Urinary bladder (tissue), 4 donors: ENCODE results near the gene SUV39H2. TPM values are rescaled to one million over a fixed set of nuclear protein-coding genes. Genes with fewer than 3 reads are reported as not detected.
"Not testable (repeated sequence)": the region's sequence is repeated elsewhere in the genome, so short reads cannot be mapped to it uniquely, and the experiment has no call there.

Source experiments
- DNase-seq: peaks from one replicate; pipeline ENCODE4 v3.0.0-alpha.2; 2015; ENCODE audit errors: extremely low spot score
- H3K27ac ChIP-seq: one replicate; pipeline ENCODE4 v1.5.1; 2013; ENCODE audit warnings: low read depth, mild to moderate bottlenecking, moderate library complexity
- H3K36me3 ChIP-seq: one replicate; pipeline ENCODE4 v1.6.1; 2013; ENCODE audit warnings: mild to moderate bottlenecking, moderate library complexity; ENCODE audit not compliant: insufficient read depth
- H3K4me1 ChIP-seq: one replicate; pipeline ENCODE4 v1.6.1; 2013; ENCODE audit warnings: mild to moderate bottlenecking, moderate library complexity; ENCODE audit not compliant: insufficient read depth
- H3K4me3 ChIP-seq: one replicate; pipeline ENCODE4 v1.5.1; 2013; ENCODE audit warnings: low read depth, low read length
- WGBS: extraction: QIAGEN DNeasy Blood & Tissue Kit; methylation state at CpG from one replicate; pipeline ENCODE4 v1.1.7; 2013; 5-methylcytosine and 5-hydroxymethylcytosine counted together
- polyA plus RNA-seq: library from polyadenylated mRNA; stranded (reverse); fragments of 200-250 nt; gene quantifications from one replicate; pipeline ENCODE4 v1.2.3, GENCODE V29; 2013
- total RNA-seq: library from RNA; depleted of rRNA; stranded (reverse); fragments of >200 nt; gene quantifications from one replicate; pipeline ENCODE4 v1.2.3, GENCODE V29; 2014
- donor health status: healthy with polysubstance abuse.
- donor health status: healthy.

The SUV39H2 gene
- total and polyA plus RNA-seq, 2 donors = 5.1 to 24.0 TPM

DNA sequence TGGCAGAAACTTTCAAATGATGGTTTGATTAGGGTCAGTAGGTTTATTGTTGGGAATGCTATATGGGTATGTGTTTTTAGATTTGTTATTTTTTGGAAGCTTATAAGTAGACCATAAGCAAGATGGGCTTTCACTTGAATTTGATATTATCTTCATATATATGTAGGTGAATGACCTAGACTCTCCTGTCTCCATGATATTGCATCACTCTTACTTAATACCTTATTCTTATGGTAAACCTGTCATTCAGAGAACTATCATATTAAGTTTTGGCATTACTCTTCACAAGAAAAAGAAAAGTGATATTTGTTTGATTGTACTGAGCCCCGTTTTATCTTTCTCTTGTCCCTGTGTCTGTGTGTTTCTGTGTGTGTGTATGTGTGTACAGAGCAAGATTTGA lies 23.2 kb upstream of the SUV39H2 start:
- Histone ChIP-seq H3K4me3 (no peak overlapping the region), H3K4me1 (no peaks in the 10 kb centered on the region), H3K36me3 (peaks cover 2% of the 10 kb centered on the region), H3K27ac (no peak overlapping the region)
- DNase-seq = no peak
- 98% methylated on average over 1 of the region's 1 CpG for WGBS

DNA sequence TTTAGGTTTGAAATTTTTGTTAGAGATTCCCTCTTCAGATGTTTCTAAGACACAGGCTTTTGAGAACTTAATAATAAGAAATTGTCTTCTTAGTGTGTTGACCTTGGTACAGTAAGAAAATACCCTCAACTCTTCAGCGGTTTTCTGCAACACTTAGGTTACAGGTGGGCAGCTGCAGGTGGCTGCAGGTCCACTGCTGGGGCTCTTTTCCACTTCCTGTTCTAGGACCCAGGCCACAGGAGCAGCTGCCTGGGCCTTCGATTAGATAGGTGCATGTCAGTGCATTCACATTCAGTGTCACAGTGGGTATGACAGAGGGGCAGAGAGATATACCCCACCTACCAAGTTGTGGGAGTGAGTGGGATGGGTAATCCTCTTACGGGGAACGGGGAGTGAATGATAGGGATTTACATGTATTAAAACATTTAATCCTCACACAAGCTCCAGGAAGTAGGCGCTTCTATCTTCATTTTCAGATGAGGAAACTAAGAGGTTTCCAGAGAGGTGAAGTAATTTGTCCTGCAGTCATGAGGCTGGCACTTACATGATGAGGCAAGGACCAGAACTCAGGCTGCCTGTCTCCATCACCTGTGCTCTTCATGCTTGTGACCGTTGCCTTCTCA lies 20.2 kb upstream of the SUV39H2 start:
- no peaks in the 10 kb centered on the region for H3K4me1 ChIP-seq
- 95% methylated on average over 6 of the region's 6 CpGs for WGBS
- DNase-seq = no peak
- H3K36me3 ChIP-seq = peaks cover 2% of the 10 kb centered on the region
- H3K4me3 ChIP-seq = no peak overlapping the region
- no peak overlapping the region for H3K27ac ChIP-seq

DNA sequence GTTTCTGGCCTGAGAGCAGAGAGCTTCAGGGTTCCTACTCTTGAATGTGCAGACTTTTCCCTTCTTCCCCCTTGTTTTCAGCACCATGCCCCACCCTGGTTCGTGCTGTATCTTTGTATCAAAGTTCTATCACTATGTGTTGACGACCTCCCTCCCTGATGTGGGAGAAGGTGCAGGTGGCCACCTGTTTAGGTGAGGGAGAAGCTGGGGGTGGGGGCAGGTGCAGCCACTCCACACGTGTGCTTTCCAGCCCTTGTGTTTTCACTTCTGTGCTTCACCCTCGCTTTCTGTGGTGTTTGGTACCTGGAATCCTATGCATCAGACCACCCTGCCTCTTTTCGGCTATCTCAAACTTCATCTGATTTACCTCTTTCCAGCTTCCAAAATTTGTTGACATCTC lies 19.6 kb upstream of the SUV39H2 start:
- H3K36me3 ChIP-seq = peaks cover 5% of the 10 kb centered on the region
- WGBS = 85% methylated on average over 5 of the region's 5 CpGs

GRCh38 chr10:14859775-14860174 lies 18.9 kb upstream of the SUV39H2 start:
- no peak for DNase-seq
- H3K4me3 ChIP-seq = no peak overlapping the region
- no peak overlapping the region for H3K27ac ChIP-seq
- peaks cover 5% of the 10 kb centered on the region for H3K36me3 ChIP-seq
- H3K4me1 ChIP-seq = no peaks in the 10 kb centered on the region

More for the DNA sequence above, 19.6 kb upstream of the SUV39H2 start:
- Histone ChIP-seq H3K4me3 (no peak overlapping the region), H3K27ac (no peak overlapping the region), H3K4me1 (no peaks in the 10 kb centered on the region)
- DNase-seq = no peak

DNA sequence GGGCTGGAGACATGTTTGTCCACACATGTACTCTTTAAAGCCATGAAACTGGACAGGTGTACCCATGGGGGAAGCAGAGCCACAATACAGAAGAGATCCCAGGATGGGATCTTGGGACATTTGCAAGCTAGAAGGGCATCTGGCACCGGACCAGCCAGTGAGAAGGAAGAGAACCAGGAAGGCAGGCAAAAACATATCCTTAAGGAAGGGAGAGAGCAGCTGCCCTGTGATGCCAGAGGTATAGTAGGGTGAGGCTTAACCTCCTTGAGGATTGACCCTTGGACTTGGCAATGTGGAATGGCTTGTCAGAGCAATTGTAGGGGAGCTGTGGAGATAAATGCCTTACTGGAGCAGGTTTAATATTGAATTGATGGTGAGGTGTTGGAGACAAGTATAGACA lies 17.9 kb upstream of the SUV39H2 start:
- H3K36me3 ChIP-seq = peaks cover 5% of the 10 kb centered on the region
- WGBS = 93% methylated on average over 1 of the region's 1 CpG
- DNase-seq = no peak

DNA sequence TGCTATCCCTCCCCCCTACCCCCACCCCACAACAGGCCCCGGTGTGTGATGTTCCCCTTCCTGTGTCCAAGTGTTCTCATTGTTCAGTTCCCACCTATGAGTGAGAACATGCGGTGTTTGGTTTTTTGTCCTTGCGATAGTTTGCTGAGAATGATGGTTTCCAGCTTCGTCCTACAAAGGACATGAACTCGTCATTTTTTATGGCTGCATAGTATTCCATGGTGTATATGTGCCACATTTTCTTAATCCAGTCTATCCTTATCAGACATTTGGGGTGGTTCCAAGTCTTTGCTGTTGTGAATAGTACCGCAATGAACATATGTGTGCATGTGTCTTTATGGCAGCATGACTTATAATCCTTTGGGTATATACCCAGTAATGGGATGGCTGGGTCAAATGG lies 14.2 kb upstream of the SUV39H2 start:
- H3K4me1 ChIP-seq, H3K36me3 ChIP-seq, DNase-seq, H3K27ac ChIP-seq, H3K4me3 ChIP-seq: not testable (repeated sequence)
- WGBS = 98% methylated on average over 6 of the region's 6 CpGs

More for the DNA sequence above, 17.9 kb upstream of the SUV39H2 start:
- Histone ChIP-seq H3K4me3 (no peak overlapping the region), H3K4me1 (no peaks in the 10 kb centered on the region), H3K27ac (no peak overlapping the region)

DNA sequence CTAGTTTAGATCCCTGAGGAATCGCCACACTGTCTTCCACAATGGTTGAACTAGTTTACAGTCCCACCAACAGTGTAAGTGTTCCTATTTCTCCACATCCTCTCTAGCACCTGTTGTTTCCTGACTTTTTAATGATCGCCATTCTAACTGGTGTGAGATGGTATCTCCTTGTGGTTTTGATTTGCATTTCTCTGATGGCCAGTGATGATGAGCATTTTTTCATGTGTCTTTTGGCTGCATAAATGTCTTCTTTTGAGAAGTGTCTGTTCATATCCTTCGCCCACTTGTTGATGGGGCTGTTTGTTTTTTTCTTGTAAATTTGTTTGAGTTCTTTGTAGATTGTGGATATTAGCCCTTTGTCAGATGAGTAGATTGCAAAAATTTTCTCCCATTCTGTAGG lies 13.8 kb upstream of the SUV39H2 start:
- H3K36me3 ChIP-seq, DNase-seq, H3K4me1 ChIP-seq, H3K27ac ChIP-seq, H3K4me3 ChIP-seq: not testable (repeated sequence)
- 93% methylated on average over 3 of the region's 3 CpGs for WGBS

DNA sequence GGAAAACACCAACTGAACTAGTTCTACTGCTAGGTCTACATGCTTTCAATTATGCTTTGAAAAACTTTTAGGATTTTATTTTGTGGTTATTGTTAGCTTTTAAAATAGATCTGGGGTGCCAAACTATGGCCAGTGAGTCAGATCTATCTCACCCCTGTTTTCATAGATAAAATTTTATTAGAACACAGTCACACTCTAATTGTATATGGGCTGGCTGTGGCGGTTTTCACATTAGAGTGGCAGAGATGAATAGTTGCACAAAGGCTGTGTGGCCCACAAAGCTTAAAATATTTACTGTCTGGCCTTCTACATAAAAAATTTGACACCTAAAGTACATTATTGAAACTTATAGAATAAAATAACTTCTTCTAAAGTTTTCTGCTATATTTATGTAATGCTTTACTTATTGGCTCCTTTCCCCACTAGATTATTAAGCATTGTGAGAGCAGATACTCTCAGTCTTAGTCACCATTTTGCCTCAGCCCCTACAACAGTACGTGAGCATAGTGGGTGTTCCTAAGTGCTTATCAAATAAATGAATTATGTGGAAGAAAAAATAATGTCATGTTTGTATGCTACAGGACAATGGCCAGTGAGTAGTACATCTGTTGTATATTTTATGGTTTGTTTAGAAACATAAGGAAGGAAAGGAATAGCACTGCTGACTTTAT lies 5.4 kb upstream of the SUV39H2 start:
- no peak for DNase-seq
- Histone ChIP-seq H3K36me3 (peaks cover 3% of the 10 kb centered on the region), H3K4me1 (no peaks in the 10 kb centered on the region), H3K27ac (no peak overlapping the region), H3K4me3 (no peak overlapping the region)
- WGBS = 65% methylated on average over 2 of the region's 2 CpGs

DNA sequence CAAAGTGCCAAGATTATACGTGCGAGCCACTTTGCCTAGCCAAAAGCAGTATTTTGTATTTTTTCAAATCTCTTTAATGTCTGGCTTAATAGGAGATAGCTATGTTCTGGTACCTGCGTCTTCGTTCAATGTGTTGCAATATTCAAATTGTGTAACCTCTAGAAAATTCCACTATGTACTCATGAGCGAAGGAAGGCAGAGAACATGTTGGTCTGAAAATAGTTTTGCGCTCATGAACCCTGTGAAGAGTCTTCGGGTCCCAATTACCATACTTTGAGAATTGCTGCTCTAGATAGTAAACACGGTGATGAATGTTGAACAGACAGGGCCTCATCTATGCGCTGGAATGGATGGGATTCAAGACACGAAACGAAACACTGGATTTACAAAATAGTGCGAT lies 2.7 kb upstream of the SUV39H2 start:
- Histone ChIP-seq H3K4me1 (no peaks in the 10 kb centered on the region), H3K36me3 (no peaks in the 10 kb centered on the region), H3K27ac (no peak overlapping the region), H3K4me3 (no peak overlapping the region)
- DNase-seq = no peak
- 96% methylated on average over 12 of the region's 12 CpGs for WGBS

- Histone ChIP-seq H3K4me3 (no peak overlapping the region), H3K27ac (no peak overlapping the region), H3K4me1 (no peaks in the 10 kb centered on the region), H3K36me3 (no peaks in the 10 kb centered on the region)
- WGBS = 87% methylated on average over 9 of the region's 9 CpGs
- DNase-seq = no peak
Observed at GRCh38 chr10:14876764-14877163, 1.9 kb upstream of the SUV39H2 start.

DNA sequence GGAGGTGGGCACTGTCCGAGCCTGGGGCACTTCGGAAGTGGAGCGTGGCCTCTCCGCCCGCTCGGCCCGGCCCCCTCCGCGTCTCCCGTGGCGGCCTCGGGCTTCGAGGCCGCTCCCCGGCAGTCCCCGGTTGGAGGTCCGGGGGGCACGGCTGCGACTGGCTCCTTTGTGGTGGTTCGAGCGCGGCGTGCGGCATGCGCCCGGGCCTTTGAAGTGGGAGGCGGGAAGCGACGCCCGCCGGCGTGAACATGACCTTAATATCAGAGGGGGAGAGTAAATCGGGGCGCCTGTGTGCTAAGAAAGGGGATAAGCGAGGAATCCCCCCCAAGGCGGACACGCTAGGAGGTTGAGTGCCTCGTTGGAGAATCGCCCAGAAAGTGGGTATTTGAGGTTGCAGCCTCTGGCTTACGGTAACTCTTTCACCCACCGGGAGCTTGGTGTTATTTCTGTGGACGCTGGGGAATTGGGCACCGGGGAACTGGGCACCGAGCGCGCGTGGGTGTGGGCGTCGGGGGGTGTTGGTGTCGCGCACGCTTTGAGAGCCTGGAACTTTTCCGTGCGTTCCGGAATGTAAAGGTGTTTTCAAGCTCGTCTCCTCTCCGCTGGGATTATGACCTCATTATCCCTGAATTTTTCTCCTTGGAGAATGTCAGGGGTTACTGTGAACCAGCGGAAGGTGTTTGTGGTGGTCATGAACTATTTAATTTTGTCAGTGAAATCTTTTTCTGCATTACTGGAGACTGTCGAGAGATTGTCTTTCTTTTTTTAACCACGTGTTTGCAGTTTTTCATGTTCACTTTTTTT lies 660 bp downstream of the SUV39H2 start:
- H3K36me3 ChIP-seq = no peaks in the 10 kb centered on the region
- peak overlapping the region; percentile 88 for H3K4me3 ChIP-seq
- DNase-seq = no peak
- H3K27ac ChIP-seq = no peak overlapping the region
- no peaks in the 10 kb centered on the region for H3K4me1 ChIP-seq
- under 1% methylated on average over 60 of the region's 60 CpGs for WGBS

- Histone ChIP-seq H3K36me3 (no peaks in the 10 kb centered on the region), H3K4me1 (no peaks in the 10 kb centered on the region), H3K4me3 (no peak overlapping the region), H3K27ac (no peak overlapping the region)
- WGBS = 4% methylated on average over 5 of the region's 5 CpGs
- DNase-seq = no peak
Observed at GRCh38 chr10:14879928-14880193, 1.2 kb downstream of the SUV39H2 start.

DNA sequence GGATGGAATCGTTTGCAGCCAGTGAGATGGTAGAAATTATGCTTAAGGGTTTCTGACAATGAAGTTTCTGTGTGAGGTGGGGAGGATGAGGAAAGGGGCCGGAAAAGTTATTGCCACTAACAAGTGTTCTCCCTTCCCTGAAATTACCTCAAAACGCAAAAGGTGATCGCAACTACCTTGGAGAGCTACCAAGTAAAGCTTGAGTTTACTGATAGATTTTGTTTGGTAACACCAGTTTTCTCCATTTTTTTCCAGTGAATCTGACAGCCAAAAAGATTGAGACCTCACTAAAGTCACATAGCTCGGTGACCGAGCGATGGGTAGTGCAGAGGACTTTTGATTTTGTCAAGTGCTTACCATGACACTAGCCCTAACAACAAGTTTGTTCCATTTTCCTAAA lies 1.6 kb downstream of the SUV39H2 start:
- Histone ChIP-seq H3K4me3 (no peak overlapping the region), H3K36me3 (no peaks in the 10 kb centered on the region), H3K27ac (no peak overlapping the region), H3K4me1 (no peaks in the 10 kb centered on the region)
- 54% methylated on average over 7 of the region's 7 CpGs for WGBS
- no peak for DNase-seq

- Histone ChIP-seq H3K36me3 (no peaks in the 10 kb centered on the region), H3K4me3 (no peak overlapping the region), H3K4me1 (no peaks in the 10 kb centered on the region), H3K27ac (no peak overlapping the region)
- no peak for DNase-seq
- 94% methylated on average over 3 of the region's 3 CpGs for WGBS
Observed at GRCh38 chr10:14884082-14884481, 5.4 kb downstream of the SUV39H2 start.
